ENCODE data around the gene GALR2. TPM values are rescaled to one million over a fixed set of nuclear protein-coding genes. Genes with fewer than 3 reads are reported as not detected.

Gene GALR2
- total and polyA plus RNA-seq, 4 donors = 0.20 to 0.44 (median 0.40) TPM; not detected in 1

GRCh38 chr17:76119409-76120371 lies 45.1 kb downstream of the GALR2 start:
- Histone ChIP-seq H3K27me3 (ENCODE audit: control insufficient read depth in 3 of 3, insufficient read depth in 3 of 3, low read length in 2 of 3) (no peaks in the 10 kb centered on the region), H3K4me3 (no peak overlapping the region), H3K4me1 (ENCODE audit: control insufficient read depth in 5 of 5, insufficient read depth in 5 of 5, low read length in 5 of 5) (peaks cover 0 to 9% (median 3%) of the 10 kb centered on the region in 5 donors), H3K9me3 (ENCODE audit: control insufficient read depth in 4 of 4, insufficient read depth in 3 of 4, low read length in 3 of 4) (no peaks in the 10 kb centered on the region), H3K36me3 (ENCODE audit: control insufficient read depth in 4 of 4, insufficient read depth in 4 of 4, low read length in 4 of 4) (no peaks in the 10 kb centered on the region), H3K27ac (ENCODE audit: low read depth in 1 of 2, low read length in 1 of 2) (no peak overlapping the region), H3K9ac (ENCODE audit: insufficient read depth in 1 of 2, low read length in 2 of 2) (no peak overlapping the region)
- DNase-seq (no peak), ATAC-seq (ENCODE audit: insufficient read depth, low FRiP score) (no peak)
- no peak for TF ChIP-seq CTCF (IDR thresholded peaks at IDR 0.05; ENCODE audit: control extremely low read depth, extremely low read depth)
- 87 to 89% methylated on average over 19 of the region's 19 CpGs for WGBS, 2 donors

GRCh38 chr17:76120658-76121008 lies 46.1 kb downstream of the GALR2 start:
- no peaks in the 10 kb centered on the region for H3K9me3 ChIP-seq (ENCODE audit: control insufficient read depth in 4 of 4, insufficient read depth in 3 of 4, low read length in 3 of 4)
- H3K36me3 ChIP-seq (ENCODE audit: control insufficient read depth in 4 of 4, insufficient read depth in 4 of 4, low read length in 4 of 4) = no peaks in the 10 kb centered on the region
- H3K27ac ChIP-seq (ENCODE audit: low read depth in 1 of 2, low read length in 1 of 2) = no peak overlapping the region
- H3K9ac ChIP-seq (ENCODE audit: insufficient read depth in 1 of 2, low read length in 2 of 2) = no peak overlapping the region
- 91% methylated on average over 5 of the region's 5 CpGs for WGBS, 2 donors
- no peaks in the 10 kb centered on the region for H3K27me3 ChIP-seq (ENCODE audit: control insufficient read depth in 3 of 3, insufficient read depth in 3 of 3, low read length in 2 of 3)
- H3K4me1 ChIP-seq (ENCODE audit: control insufficient read depth in 5 of 5, insufficient read depth in 5 of 5, low read length in 5 of 5) = peaks cover 0 to 9% (median 3%) of the 10 kb centered on the region in 5 donors
- DNase-seq (no peak), ATAC-seq (ENCODE audit: insufficient read depth, low FRiP score) (no peak)
- no peak for TF ChIP-seq CTCF (IDR thresholded peaks at IDR 0.05; ENCODE audit: control extremely low read depth, extremely low read depth)
- no peak overlapping the region for H3K4me3 ChIP-seq

GRCh38 chr17:76121932-76122430 lies 47.4 kb downstream of the GALR2 start:
- no peak overlapping the region for H3K27ac ChIP-seq (ENCODE audit: low read depth in 1 of 2, low read length in 1 of 2)
- DNase-seq = peak; percentile 27 to 42 (median 40)
- 29 to 47% methylated on average over 37 to 42 of the region's 42 CpGs for WGBS, 2 donors

More at GRCh38 chr17:76121932-76122430, 47.4 kb downstream of the GALR2 start:
- Histone ChIP-seq H3K4me3 (no peak overlapping the region), H3K4me1 (ENCODE audit: control insufficient read depth in 5 of 5, insufficient read depth in 5 of 5, low read length in 5 of 5) (peaks cover 0 to 9% (median 3%) of the 10 kb centered on the region in 5 donors), H3K36me3 (ENCODE audit: control insufficient read depth in 4 of 4, insufficient read depth in 4 of 4, low read length in 4 of 4) (no peaks in the 10 kb centered on the region), H3K9me3 (ENCODE audit: control insufficient read depth in 4 of 4, insufficient read depth in 3 of 4, low read length in 3 of 4) (no peaks in the 10 kb centered on the region), H3K9ac (ENCODE audit: insufficient read depth in 1 of 2, low read length in 2 of 2) (no peak overlapping the region), H3K27me3 (ENCODE audit: control insufficient read depth in 3 of 3, insufficient read depth in 3 of 3, low read length in 2 of 3) (no peaks in the 10 kb centered on the region)
- TF ChIP-seq CTCF (IDR thresholded peaks at IDR 0.05; ENCODE audit: control extremely low read depth, extremely low read depth) = no peak
- no peak for ATAC-seq (ENCODE audit: insufficient read depth, low FRiP score)

Measured in lung (tissue), 12 donors.